Stimulated activated CD4-positive, alpha-beta T cell treated with anti-CD3 and anti-CD28 coated beads, TNF-alpha, amount 100 ng/mL, for 1 hour (primary cell): Measurements from ENCODE around the gene GDNF.
"Not testable (repeated sequence)": the region's sequence is repeated elsewhere in the genome, so short reads cannot be mapped to it uniquely, and the experiment has no call there.

Source experiments
- DNase-seq, 3 donors: peaks; one replicate each; pipeline ENCODE4 v3.0.0-alpha.2; 2020; ENCODE audit warnings: low read depth in 3 of 3, low spot score in 1 of 3

The GDNF gene

DNA sequence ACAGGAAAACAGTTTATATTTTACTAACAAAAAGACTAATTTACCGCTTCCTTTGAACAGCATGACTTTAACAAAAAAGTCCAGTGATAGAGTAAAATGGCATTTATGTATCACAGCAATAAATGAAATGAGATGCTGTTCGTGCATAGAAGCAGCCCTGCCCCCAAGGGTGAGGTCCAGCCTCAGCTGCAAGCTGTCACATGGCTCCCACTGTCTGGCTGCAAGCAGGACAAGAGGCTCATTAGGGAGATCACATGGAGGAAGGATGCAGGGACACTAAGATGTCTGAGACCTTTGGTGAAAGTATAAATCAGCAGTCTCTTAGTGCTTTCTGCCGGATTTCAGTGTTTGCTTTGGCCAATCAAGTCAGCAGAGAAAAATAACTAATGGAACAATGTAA, 23.0 kb downstream of the GDNF start:
- no peak for DNase-seq

DNA sequence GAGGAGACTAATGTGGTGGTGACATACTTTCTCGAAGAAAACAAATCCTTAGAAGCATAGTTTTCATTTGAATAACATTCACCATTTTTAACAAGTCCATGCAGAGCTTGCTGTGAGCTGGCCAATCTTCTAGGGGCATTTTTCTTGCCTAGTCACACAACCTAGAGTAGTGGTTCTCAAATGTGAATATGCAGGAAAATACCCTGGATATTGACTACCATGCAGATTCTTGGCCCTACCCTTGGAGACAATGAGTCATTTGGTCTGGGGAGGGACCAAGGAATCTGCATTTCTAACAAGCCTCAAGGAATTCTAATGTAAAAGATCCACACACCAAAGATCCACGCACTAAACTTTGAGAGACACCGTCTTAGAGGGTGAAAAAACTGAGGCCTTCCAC, 23.5 kb downstream of the GDNF start:
- no peak for DNase-seq

DNA sequence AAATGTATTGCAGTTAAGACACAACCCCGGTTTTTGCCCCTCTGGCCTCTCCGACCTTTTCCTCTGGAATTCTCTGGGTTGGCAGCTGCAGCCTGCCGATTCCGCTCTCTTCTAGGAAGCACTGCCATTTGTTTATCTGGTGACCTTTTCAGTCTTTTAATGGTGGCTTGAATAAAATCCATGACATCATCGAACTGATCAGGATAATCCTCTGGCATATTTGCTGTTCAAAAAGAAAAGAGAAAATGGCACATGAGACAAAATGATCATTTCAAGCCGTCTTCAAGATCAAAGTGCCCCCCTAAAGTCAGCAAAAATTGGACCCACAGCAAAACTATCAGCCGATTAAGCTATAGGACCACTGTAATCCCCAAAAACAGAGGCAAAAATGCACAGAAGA, 23.9 kb downstream of the GDNF start:
- DNase-seq: no peak

DNA sequence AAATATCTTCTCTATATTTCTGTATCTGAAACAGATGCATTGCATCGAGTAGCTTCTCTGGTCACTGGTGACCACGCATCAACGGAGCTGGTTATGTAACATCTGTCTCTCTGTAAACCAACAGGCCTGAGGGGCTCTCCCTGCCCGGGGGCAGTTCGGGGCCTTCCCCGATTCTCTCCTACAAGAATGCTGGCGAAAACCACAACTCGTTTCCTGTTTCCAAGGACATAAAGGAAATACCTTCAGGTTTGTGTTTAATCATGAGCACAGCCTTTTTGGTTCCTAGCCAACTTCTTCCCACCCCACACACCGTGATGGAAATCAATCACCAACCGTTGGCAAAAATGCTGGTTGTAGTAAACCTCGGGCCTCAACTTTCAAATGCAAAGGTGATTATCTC, 25.1 kb downstream of the GDNF start:
- DNase-seq: no peak

DNA sequence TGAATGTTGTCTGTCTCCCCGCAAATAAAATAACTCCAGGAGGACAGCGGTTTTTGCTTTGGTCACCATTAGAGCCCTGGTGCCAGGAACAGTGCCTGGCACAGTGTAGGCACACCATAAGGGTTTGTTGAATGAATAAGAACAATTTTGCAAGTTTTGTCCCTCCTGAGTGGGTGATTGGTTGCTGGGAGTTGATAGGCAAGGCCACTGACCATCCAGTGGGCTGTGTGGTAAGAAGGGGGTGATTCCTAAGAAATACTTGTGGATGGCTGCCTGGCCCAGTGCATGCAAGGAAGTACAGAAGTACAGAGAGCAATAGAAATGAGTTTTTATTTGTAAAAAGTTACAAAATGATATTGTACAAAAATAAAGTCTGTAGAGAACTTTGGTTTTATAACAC, 27.5 kb downstream of the GDNF start:
- no peak for DNase-seq

DNA sequence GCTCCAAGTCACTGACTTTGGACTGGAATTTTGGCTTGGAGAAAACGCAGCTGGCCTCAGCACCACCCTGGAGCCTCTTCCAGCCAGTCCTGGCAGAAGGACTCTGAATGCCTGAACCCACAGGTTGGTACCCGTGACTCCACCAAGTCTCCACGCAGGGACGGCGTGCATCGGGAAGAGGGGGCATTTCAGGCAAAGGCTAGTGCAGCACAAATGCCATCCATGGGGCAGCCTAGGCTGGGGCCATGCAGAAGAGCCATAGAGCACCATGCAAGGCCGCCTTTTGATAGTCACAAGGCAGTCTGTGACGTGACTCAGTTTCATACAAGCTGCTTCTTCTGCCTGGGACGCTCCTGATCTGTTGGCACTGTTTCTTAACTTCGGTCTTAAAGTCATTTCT, 28.0 kb downstream of the GDNF start:
- no peak for DNase-seq

DNA sequence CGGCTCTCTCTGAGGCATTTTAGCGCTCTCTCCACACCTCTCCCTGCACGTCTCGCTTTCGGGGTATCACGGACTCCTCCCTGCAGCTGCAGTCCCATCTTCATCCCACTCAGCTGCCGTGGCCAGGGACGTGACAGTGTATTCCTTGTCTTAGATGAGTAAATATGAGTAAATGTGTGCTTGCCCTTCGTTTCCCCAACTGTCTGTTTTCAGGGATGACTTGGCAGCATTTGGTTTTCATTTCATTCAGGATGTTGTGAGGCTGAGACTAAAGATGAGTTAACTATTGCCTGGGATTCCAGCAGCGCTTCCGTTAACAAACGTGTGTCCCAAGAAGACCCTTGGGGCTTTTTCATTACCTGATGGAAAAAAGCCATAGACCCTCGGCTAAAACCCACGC, 29.5 kb downstream of the GDNF start:
- DNase-seq: no peak

DNA sequence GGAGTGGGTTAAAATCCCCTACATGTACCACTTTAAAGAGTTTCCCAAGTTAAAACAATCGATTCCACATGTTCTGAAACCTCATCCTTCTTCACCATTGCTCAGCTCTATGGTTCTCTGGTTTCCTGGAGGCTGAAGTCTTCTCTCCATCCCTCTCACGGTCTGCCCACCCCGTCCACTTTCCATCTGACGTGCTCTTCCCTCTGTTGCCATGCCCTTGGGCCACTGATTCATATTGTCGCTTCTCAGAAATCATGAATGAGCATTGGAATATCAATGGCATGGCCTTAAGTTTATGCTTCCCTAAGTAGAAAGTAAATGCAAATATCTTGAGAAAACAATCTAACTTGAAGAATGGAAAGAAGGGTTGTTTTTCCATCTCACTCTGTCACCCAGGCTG, 30.9 kb downstream of the GDNF start:
- no peak for DNase-seq

DNA sequence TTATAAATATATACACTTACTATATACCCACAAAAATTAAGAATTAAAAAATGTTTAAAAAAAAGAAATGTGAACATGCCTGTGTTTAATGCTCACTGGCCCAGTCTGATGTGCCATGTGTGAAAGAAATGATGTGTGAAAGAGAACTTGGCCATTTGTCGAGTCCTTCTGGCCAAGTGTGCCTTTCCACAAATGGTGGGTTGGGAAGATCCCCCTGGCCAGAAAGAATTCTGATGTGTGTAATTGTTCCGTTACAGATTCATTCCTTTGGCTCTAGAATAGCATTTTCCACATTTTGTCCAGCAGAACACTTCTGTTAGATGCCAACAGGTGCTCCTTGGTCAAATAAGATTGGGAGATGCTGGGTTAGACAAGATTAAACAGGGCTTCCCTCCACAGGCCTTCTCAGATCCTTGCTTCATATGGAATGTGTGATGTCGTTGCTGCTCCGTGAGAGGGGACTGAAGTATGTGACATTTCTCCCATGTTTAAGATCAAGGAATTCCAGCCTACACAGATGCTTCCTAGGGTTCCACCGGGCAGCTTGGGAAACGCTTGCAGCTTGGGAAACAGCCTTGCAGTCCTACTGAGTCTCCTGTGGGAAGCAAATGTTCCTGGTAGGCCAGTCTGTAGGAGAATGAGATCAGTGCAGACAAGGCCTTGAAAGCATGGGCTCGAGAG, 32.1 kb downstream of the GDNF start:
- DNase-seq: no peak

DNA sequence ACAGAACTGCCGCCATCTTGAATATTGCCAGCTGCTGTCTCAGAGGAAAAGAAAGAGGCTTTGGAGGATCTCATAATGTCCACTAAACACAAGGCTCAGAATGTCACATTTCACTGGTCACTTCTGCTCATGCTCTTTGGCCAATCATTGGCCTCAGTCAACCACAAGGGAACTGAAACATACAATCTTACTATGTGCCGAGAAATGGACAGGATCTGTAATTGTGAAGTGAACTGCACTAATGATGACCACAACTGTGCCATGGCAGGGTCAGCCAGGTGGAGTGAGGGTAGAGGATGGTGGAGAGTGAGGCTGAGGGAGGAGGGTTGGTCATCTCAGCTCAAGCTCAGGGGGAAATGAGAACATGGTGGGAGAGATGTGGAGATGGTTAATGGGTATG, 32.8 kb downstream of the GDNF start:
- no peak for DNase-seq

DNA sequence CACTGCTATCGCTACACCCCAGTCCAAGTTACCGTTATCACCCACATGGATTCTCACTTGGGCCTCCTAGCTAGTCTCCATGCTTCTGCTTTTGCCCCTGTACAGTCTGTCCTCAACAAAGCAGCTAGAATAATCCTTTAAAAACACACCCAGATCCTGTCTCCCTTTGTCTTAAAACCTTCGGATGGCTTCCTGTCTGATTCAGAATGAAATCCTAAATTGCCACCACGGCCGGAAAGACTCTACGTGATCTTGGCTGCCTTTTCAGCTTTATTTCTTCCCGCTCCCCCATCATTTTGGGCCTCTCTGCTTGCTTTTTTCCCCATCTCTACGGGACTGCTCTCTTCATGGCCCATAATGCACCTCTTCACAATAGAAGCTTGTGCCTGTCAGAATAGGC, 33.4 kb downstream of the GDNF start:
- DNase-seq: no peak

DNA sequence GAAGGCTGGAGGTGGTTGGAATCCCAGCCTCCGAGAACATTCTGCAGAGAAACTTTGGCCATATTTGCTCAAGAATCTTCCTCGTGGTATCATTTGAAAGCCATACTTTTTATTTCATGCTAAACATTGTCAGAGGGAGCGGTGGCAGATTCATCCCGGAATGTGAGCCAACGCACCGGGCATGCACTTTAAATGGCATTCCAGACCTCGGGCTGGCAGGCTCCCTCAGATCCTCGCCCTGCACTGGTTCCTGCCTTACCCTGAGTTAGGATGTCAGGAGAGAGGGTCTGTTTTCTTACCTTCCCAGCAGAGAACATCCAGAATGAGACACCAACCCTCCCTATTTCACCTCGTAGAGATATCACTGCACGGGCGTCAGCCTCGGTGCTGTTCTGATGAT, 33.8 kb downstream of the GDNF start:
- no peak for DNase-seq

DNA sequence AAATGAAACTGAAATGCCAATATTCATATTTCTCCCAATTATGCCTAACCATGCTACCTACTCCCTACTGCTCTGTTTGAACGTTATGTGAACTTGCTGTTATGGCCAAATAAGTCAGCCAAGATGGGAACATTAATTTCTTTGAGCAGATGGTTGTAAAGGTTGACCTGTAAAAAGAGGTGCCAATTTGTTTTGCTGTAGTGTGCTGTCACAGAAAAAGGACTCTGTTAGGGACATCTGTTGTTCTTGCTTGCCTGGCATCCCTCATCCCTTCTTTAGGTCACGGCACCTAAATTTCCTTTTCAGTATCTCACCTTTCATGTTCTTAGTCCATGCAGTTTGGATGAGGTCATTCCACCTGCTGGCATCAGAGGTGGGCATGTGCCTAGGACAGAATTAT, 35.4 kb downstream of the GDNF start:
- no peak for DNase-seq

DNA sequence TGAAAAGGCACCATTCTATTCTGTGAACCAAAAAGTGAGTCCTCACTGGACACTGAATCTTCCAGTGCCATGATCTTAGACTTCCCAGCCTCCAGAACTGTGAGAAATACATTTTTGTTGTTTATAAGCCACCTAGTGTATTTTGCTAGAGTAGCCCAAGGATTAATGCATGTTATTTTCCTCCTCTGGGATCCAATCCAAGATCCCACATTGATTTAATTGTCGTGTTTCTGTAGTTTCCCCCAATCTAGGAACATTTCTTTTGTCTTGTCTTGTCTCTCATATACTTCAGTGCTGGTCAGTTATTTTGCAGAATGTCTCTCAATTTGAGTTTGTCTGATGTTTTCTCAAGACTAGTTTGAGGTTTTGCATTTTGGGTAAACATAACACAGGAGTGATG, 36.4 kb downstream of the GDNF start:
- DNase-seq: no peak

DNA sequence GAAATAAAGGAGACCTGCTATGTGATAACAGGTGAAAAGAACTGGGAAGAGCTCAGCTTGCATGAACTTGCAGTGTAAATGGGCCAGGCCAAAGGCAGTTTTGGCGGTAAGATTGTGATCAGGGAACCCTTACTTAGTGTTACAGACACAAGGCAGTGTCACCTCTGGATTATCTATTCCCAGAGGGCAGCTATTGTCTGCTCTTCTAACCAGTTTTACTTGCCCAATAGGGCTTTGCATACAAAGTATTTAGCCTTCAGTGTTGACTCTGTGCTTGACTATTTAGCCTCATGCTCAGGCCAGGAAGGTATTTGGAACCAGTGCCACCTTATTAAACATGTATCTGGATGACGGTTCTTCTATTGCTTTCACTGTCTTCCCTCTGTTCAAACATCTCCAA, 38.3 kb downstream of the GDNF start:
- DNase-seq: no peak

DNA sequence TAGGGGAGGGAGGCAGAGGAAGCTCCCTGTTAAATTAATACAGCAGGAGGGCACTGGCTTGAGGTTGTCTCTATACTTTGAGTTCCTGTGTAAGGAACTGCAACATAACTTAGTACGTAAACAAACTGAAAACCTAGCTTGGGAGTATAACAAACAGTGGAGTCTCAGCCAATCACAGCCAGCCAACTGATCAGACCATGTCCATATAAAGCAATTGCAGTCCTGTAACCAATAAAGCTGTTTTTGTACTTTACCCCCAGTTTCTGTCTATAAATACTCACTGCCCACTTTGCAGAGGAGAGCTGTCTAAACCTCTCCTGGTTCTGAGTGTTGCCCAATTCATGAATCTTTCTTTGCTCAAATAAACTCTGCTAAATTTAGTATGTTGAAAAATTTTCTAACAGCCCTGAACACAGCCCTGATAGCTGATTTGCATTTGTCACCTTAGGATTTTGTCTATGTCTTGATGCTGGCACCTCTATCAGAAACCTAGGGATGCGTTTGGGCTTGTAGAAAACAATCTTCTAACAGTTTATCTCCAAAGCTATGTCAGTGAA, 39.9 kb downstream of the GDNF start:
- no peak for DNase-seq

DNA sequence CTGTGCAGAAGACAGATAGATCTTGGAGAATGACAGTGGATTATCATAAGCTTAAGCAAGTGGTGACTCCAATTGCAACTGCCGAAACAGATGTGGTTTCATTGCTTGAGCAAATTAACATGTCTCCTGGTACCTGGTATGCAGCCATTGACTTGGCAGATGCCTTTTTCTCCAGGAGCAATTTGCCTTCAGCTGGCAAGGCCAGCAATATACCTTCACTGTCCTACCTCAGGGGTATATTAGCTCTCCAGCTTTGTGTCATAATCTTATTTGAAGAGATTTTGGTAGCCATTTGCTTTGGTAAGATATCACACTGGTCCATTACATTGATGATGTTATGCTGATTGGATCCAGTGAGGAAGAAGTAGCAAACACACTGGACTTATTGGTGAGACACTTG, 43.4 kb downstream of the GDNF start:
- not testable (repeated sequence) for DNase-seq

DNA sequence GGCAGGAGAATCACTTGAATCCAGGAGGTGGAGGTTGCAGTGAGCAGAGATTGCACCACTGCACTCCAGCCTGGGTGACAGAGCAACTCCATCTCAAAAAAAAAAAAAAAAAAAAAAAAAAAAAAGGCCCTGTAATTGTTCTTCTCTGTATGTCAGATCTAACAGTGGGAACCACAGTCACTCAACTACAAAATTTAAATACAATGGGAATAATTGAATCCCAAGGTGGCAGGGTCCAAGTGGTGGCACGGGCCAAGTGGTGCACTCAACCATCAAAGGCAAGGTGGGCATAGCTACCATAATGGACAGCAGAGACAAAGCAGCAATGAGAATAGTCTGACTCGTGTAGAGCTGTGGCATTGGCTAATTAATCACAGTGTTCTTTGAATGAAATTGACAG, 44.5 kb downstream of the GDNF start:
- not testable (repeated sequence) for DNase-seq

DNA sequence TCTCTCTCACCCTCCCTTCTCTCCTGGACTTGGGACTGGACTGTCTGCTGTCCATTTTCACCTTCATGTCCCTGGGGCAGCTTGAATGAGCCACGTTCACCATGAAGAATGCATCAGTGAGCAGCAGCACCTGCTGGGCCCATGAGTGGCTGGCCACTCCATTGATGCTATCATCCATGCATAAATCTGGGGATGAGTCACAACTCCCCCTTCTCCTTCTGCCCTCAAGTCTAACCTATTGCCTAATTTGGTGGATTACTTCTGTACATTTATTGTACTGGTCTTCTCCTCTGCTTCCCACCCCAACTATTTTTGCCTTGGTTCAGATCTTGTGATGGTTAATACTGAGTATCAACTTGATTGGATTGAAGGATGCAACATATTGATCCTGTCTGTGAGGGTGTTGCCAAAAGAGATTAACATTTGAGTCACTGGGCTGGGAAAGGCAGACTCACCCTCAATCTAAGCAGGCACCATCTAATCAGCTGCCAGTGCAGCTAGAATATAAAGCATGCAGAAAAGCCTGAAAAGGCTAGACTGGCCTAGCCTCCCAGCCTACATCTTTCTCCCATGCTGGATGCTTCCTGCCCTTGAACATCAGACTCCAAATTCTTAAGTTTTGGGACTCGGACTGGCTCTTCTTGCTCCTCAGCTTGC, 46.7 kb downstream of the GDNF start:
- DNase-seq: no peak

DNA sequence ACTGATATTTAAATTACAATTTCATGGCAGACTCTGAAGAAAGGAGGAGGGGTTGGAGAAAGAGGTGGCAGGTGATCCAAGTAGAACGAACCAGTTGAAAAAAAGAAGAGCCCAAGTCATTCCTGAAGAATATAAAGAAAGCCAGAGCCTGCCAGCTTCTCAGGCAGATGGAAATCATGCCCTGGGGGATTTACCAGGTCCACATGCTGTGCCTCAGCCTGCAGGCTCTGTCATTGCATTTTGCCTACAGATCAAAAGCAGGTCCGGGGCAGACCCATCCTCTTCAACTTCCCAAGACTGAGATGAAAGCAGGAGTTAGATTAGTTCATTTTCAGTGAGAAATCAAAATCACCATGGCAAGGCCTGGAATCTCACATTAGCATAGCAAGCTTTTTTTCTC, 48.5 kb downstream of the GDNF start:
- DNase-seq: no peak

DNA sequence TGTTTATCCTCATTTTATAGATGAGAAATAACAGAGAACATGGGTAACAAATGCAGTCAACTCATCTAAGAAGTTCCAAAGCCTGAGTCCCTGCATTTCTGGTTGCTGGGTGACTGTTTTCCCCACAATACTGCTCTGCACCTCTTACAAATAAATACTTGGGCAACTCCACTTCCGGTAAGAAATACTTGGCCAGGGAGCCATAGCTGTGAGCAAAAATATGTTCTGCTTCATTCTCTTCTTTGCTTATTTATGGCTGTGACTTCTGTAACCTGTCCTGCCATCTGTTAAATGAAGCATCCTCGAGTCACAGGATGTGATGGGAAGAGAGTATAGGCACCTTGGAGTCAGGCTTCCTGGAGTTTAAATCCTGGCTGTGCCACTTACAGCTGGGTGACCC, 49.9 kb downstream of the GDNF start:
- no peak for DNase-seq

DNA sequence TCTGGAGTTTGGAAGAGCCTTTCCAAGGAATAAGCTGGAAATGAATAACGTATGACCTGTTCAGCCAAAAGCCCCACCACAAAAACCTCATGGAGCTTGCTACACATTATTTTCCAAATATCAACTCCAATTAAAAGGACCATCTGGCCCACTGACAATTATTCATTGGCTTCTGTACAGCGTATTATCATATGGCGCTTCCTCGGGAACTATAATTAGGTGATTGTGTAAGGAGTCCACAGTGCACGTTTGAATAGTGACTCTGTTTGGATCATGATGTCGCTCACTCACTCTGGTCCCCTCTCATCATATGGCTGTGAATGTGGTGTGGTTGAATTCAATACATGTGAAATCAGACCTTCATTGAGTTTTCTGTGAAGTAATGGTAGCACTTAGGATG, 52.1 kb downstream of the GDNF start:
- DNase-seq: no peak
